Esophagus muscularis mucosa (tissue), 4 donors: ENCODE results near the gene HSPA12B. TPM values are rescaled to one million over a fixed set of nuclear protein-coding genes. Genes with fewer than 3 reads are reported as not detected.

ENCODE experiments used
- DNase-seq: peaks from one replicate; pipeline ENCODE4 v3.0.0-alpha.2; 2017; ENCODE audit errors: extremely low spot score
- H3K27ac ChIP-seq, 4 donors: fragments of 200-600 bp; sonication (generic); replicated peaks in 1 of 4; 1 replicate in 3 of 4; 2 replicates in 1 of 4; pipeline ENCODE4 v1.5.1; 2016 to 2019; ENCODE audit warnings: mild to moderate bottlenecking in 1 of 4
- H3K27me3 ChIP-seq, 4 donors: fragments of 200-600 bp; sonication (generic); one replicate each; pipeline versions ENCODE4 v1.5.1 to v1.6.0; 2016 to 2019
- H3K36me3 ChIP-seq, 4 donors: fragments of 200-600 bp; sonication (generic); one replicate each; pipeline ENCODE4 v1.5.1; 2016 to 2019
- H3K4me1 ChIP-seq, 4 donors: fragments of 200-600 bp; sonication (generic); one replicate each; pipeline ENCODE4 v1.5.1; 2016 to 2019
- H3K4me3 ChIP-seq, 4 donors: fragments of 200-600 bp; sonication (generic); 1 replicate in 2 of 4; 2 replicates in 2 of 4; pipeline ENCODE4 v1.5.1; 2016 to 2019; ENCODE audit warnings: mild to moderate bottlenecking in 4 of 4, moderate library complexity in 1 of 4
- H3K9me3 ChIP-seq, 4 donors: fragments of 200-600 bp; sonication (generic); 1 replicate in 3 of 4; 2 replicates in 1 of 4; pipeline ENCODE4 v1.5.1; 2016 to 2019
- CTCF ChIP-seq, 3 experiments: fragments of 200-600 bp in 2 of 3; fragments of 450-650 bp in 1 of 3; sonication (generic) in 2 of 3; IDR thresholded peaks; one replicate each; pipeline ENCODE4 v1.5.1; 2017 to 2019; ENCODE audit warnings: antibody characterized with exemption in 3 of 3, mild to moderate bottlenecking in 2 of 3, moderate library complexity in 1 of 3
- EP300 ChIP-seq: sonication (generic); formaldehyde crosslinking; IDR thresholded peaks from one replicate; pipeline ENCODE4 v1.6.1; 2017; ENCODE audit warnings: antibody characterized with exemption
- POLR2A ChIP-seq: fragments of 450-650 bp; IDR thresholded peaks from one replicate; pipeline ENCODE4 v1.6.1; 2017; ENCODE audit warnings: antibody characterized with exemption, moderate library complexity, mild to moderate bottlenecking, low read depth
- POLR2AphosphoS5 ChIP-seq, 2 donors: sonication (generic); formaldehyde crosslinking; IDR thresholded peaks; one replicate each; pipeline ENCODE4 v1.6.1; 2017; ENCODE audit warnings: antibody characterized with exemption in 2 of 2
- WGBS: methylation state at CpG from one replicate; pipeline ENCODE4 v1.1.5; 2018; 5-methylcytosine and 5-hydroxymethylcytosine counted together
- intact Hi-C: fragments of 100-400 bp; cut with DNase I; formaldehyde crosslinking; loops from one replicate; pipeline ENCODE4 v1.15.1; 2023
- total RNA-seq, 4 donors: library from RNA; depleted of rRNA; stranded (reverse); fragments of >200 nt; gene quantifications; one replicate each; pipeline versions ENCODE4 v1.1.0 to v1.2.1, GENCODE V29; 2016

The HSPA12B gene
- total RNA-seq, 4 donors from 2014 or later: 8.9 to 22.2 (median 16.4) TPM

GRCh38 chr20:3781153-3781910 lies 48.8 kb downstream of the HSPA12B start, which contains the start of gene SPEF1:
TSS of gene SPEF1 (minus strand) at chr20:3781448. CDS start at chr20:3781287, 161 bp downstream.
- peaks cover 0 to 20% (median 11%) of the 10 kb centered on the region in 4 donors for H3K36me3 ChIP-seq
- H3K4me3 ChIP-seq: peak within 1 kb of the TSS; percentile 37 to 56 (median 48)
- H3K27me3 ChIP-seq: no peaks in the 10 kb centered on the region
- intact Hi-C loops: no loop called here
- TF ChIP-seq POLR2A: no peak
- TF ChIP-seq POLR2AphosphoS5 (IDR thresholded peaks at IDR 0.05): peak in 1 of 2 donors; percentile 65
- peak; percentile 50 to 66 (median 51) for TF ChIP-seq CTCF (IDR thresholded peaks at IDR 0.05)
- no peak for TF ChIP-seq EP300
- peak; percentile 93 for DNase-seq
- WGBS: 18% methylated on average over 25 of the region's 28 CpGs
- H3K27ac ChIP-seq: peak within 1 kb of the TSS; percentile 51 to 67 (median 62)
- H3K9me3 ChIP-seq: no peaks in the 10 kb centered on the region
- peaks cover 46 to 73% (median 69%) of the 10 kb centered on the region in 4 donors for H3K4me1 ChIP-seq

GRCh38 chr20:3782597-3782996 lies 50.1 kb downstream of the HSPA12B start:
- DNase-seq: no peak
- WGBS: 87% methylated on average over 4 of the region's 6 CpGs
- intact Hi-C loops: no loop called here

GRCh38 chr20:3783068-3783489 lies 50.6 kb downstream of the HSPA12B start:
- no peak for TF ChIP-seq EP300
- no peak for TF ChIP-seq POLR2A
- no peak for DNase-seq
- Histone ChIP-seq H3K4me1 (peaks cover 45 to 71% (median 69%) of the 10 kb centered on the region in 4 donors), H3K27me3 (no peaks in the 10 kb centered on the region), H3K4me3 (no peak overlapping the region), H3K27ac (peak overlapping the region in 3 of 4 donors; percentile 18 to 90 (median 83)), H3K9me3 (no peaks in the 10 kb centered on the region), H3K36me3 (peaks cover 0 to 20% (median 11%) of the 10 kb centered on the region in 4 donors)
- intact Hi-C loops: no loop called here
- 78% methylated on average over 2 of the region's 2 CpGs for WGBS

More at GRCh38 chr20:3782597-3782996, 50.1 kb downstream of the HSPA12B start:
- Histone ChIP-seq H3K4me1 (peaks cover 50 to 71% (median 70%) of the 10 kb centered on the region in 4 donors), H3K27ac (no peak overlapping the region), H3K4me3 (no peak overlapping the region), H3K36me3 (peaks cover 0 to 20% (median 11%) of the 10 kb centered on the region in 4 donors), H3K9me3 (no peaks in the 10 kb centered on the region), H3K27me3 (no peaks in the 10 kb centered on the region)
- TF ChIP-seq EP300: no peak
- no peak for TF ChIP-seq POLR2A
- no peak for TF ChIP-seq POLR2AphosphoS5 (IDR thresholded peaks at IDR 0.05)
- no peak for TF ChIP-seq CTCF (IDR thresholded peaks at IDR 0.05)

GRCh38 chr20:3783511-3784195 lies 51.2 kb downstream of the HSPA12B start:
- H3K9me3 ChIP-seq: no peaks in the 10 kb centered on the region
- intact Hi-C loops: no loop called here
- peak overlapping the region; percentile 18 to 90 (median 54) for H3K27ac ChIP-seq
- DNase-seq: no peak
- H3K4me1 ChIP-seq: peaks cover 42 to 71% (median 63%) of the 10 kb centered on the region in 4 donors
- TF ChIP-seq POLR2A: no peak
- TF ChIP-seq POLR2AphosphoS5 (IDR thresholded peaks at IDR 0.05): no peak
- TF ChIP-seq CTCF (IDR thresholded peaks at IDR 0.05): no peak
- no peak for TF ChIP-seq EP300
- WGBS: 68% methylated on average over 10 of the region's 10 CpGs
- H3K4me3 ChIP-seq: peak overlapping the region in 2 of 4 donors; percentile 68 to 83
- no peaks in the 10 kb centered on the region for H3K27me3 ChIP-seq
- H3K36me3 ChIP-seq: peaks cover 0 to 20% (median 11%) of the 10 kb centered on the region in 4 donors
